ENCODE results near the gene EDARADD. TPM values are rescaled to one million over a fixed set of nuclear protein-coding genes. Genes with fewer than 3 reads are reported as not detected.

The EDARADD gene
- total RNA-seq, 4 donors from 2014 or later: 0.55 to 2.6 (median 1.2) TPM; not detected in 1

DNA sequence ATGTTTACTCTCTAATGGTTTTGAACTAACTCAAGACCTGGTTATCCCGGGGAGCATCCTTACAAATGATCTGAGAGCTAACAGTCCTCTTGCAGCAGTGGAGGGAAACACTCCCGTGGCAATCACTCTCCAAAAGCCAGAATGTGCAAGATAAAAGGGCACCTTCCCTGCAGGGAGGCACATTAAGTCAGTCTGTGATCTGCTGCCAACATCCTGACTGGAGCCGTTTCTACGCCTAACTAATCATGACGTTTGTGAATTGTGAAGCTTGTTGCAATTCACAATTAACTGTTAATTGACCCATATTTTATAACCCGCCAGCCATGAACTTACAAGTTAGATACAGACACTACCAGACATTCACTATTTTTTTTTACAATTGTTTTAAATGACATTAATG lies 77.6 kb downstream of the EDARADD start:
- Histone ChIP-seq H3K9me3 (no peaks in the 10 kb centered on the region), H3K36me3 (no peaks in the 10 kb centered on the region), H3K27ac (no peak overlapping the region), H3K4me3 (no peak overlapping the region), H3K4me1 (peaks cover 0 to 6% of the 10 kb centered on the region in 2 donors), H3K27me3 (peaks cover 0 to under 1% of the 10 kb centered on the region in 2 donors)
- intact Hi-C loops (cut with DNase I; ENCODE audit: low total_unique reads): no loop called here
- DNase-seq: no peak
- TF ChIP-seq POLR2A (IDR thresholded peaks at IDR 0.05): no peak
- TF ChIP-seq, protein P1, sequence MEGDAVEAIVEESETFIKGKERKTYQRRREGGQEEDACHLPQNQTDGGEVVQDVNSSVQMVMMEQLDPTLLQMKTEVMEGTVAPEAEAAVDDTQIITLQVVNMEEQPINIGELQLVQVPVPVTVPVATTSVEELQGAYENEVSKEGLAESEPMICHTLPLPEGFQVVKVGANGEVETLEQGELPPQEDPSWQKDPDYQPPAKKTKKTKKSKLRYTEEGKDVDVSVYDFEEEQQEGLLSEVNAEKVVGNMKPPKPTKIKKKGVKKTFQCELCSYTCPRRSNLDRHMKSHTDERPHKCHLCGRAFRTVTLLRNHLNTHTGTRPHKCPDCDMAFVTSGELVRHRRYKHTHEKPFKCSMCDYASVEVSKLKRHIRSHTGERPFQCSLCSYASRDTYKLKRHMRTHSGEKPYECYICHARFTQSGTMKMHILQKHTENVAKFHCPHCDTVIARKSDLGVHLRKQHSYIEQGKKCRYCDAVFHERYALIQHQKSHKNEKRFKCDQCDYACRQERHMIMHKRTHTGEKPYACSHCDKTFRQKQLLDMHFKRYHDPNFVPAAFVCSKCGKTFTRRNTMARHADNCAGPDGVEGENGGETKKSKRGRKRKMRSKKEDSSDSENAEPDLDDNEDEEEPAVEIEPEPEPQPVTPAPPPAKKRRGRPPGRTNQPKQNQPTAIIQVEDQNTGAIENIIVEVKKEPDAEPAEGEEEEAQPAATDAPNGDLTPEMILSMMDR (IDR thresholded peaks at IDR 0.05): no peak

DNA sequence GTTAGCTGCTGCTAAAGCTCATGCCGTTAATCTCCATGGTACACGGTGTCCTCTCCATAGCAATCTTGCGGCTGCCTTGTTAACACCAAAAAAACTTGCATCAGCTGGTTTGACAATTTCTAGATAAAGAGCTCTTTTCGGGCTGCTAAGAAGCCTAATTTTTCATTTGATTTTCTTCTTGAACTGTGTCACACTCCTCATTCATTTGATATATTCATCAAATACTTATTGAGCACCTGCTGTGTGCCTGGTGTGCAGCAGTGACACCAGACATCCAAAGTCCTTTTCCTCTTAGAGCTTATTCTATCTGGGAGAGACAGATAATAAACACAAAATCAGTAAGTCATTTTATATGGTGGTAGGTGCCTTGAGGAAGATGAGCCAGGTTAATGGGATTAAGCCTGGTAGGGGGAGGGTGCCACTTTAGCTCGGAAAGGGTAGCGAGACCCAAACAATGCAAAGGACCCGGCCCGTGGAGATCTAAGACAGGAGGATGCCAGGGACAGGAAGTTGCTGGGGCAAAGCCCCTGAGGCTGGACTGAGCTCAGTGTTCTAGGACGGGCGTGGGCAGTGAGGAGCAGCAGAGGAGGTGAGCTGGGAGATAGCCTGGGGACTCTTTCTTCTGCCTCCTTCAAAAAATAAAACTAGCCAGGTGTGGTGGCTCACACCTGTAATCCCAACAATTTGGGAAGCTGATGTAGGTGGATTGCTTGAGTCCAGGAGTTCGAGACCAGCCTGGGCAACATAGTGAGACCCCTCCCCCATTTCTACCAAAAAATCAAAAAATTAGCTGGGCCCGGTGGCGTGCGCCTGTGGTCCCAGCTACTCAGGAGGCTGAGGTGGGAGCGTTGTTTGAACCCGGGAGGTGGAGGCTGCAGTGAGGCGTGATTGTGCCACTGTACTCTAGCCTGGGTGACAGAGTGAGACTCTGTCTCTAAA lies 79.0 kb downstream of the EDARADD start:
- H3K4me3 ChIP-seq: no peak overlapping the region
- H3K27me3 ChIP-seq: peaks cover 0 to 3% of the 10 kb centered on the region in 2 donors
- H3K27ac ChIP-seq: no peak overlapping the region
- no peaks in the 10 kb centered on the region for H3K36me3 ChIP-seq
- peaks cover 0 to 6% of the 10 kb centered on the region in 2 donors for H3K4me1 ChIP-seq
- no peak for TF ChIP-seq POLR2A (IDR thresholded peaks at IDR 0.05)
- TF ChIP-seq, protein P1 (IDR thresholded peaks at IDR 0.05): no peak
- H3K9me3 ChIP-seq: no peaks in the 10 kb centered on the region
- no peak for DNase-seq
- intact Hi-C loops (cut with DNase I; ENCODE audit: low total_unique reads): no loop called here

DNA sequence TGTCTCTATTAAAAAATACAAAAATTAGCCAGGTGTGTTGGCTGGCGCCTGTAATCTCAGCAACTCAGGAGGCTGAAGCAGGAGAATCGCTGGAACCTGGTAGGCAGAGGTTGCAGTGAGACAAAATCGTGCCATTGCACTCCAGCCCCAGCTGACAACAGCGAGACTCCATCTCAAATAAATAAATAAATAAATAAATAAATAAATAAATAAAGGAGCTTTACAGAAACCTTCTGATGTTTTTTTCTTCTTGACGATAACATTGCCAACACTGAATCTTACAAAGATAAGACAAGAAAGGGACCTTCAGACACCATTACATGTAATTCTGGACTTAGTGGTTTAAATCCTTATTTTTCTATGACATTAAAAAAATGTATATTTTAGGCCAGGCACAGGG lies 81.9 kb downstream of the EDARADD start:
- intact Hi-C loops (cut with DNase I; ENCODE audit: low total_unique reads): no loop called here
- H3K27me3 ChIP-seq: peaks cover 0 to 3% of the 10 kb centered on the region in 2 donors
- no peaks in the 10 kb centered on the region for H3K9me3 ChIP-seq
- TF ChIP-seq, protein P1 (IDR thresholded peaks at IDR 0.05): no peak
- TF ChIP-seq POLR2A (IDR thresholded peaks at IDR 0.05): no peak
- no peak overlapping the region for H3K4me3 ChIP-seq
- no peak overlapping the region for H3K27ac ChIP-seq
- DNase-seq: no peak
- peaks cover 0 to 6% of the 10 kb centered on the region in 2 donors for H3K4me1 ChIP-seq
- no peaks in the 10 kb centered on the region for H3K36me3 ChIP-seq

DNA sequence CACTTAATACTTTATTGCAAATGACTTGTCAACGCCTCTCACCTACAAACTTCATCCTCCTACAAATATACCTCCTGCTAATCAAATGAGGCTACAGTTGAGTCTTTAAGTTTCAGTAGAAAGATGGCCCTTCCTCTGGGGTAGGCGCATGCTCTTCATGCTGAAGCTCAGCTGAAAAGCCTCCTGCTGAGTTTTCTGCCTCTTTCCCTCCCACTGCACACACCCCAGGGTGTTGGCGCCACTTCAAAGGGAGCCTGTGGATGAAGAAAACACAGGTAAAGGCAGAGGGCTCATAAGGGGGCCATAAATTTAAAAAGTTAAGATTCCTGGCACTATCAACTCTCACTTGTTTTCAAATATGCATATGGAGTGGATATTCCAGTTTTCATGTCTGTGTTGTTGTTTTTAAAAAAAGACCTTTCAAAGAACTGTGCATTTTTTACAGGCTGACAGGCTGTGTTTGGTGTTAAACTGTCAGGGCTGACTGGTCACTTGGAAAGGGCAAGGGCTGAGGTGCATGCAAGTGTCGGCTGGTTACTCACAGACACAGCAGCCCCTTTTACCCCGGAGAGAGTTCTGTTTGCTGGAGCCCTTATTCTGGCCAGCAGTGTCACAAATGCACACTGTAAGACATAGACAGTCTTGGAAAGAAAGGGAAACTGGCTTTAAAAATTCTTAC lies 86.8 kb downstream of the EDARADD start:
- intact Hi-C loops (cut with DNase I; ENCODE audit: low total_unique reads): no loop called here
- H3K4me3 ChIP-seq: no peak overlapping the region
- H3K9me3 ChIP-seq: no peaks in the 10 kb centered on the region

More for the DNA sequence above, 86.8 kb downstream of the EDARADD start:
- TF ChIP-seq POLR2A (IDR thresholded peaks at IDR 0.05): no peak
- TF ChIP-seq, protein P1 (IDR thresholded peaks at IDR 0.05): no peak
- H3K27ac ChIP-seq: no peak overlapping the region
- peaks cover 0 to 3% of the 10 kb centered on the region in 2 donors for H3K27me3 ChIP-seq
- DNase-seq: no peak
- no peaks in the 10 kb centered on the region for H3K4me1 ChIP-seq
- no peaks in the 10 kb centered on the region for H3K36me3 ChIP-seq
